Spleen (tissue), 11 donors: ENCODE results near the gene MERTK. TPM values are rescaled to one million over a fixed set of nuclear protein-coding genes. Genes with fewer than 3 reads are reported as not detected.

Experiments
- DNase-seq: peaks from one replicate; pipeline ENCODE4 v3.0.0-alpha.2; 2020
- H3K27ac ChIP-seq, 8 donors: fragments of 200-600 bp; sonication (generic) in 7 of 8; 1 replicate in 4 of 8; 2 replicates in 4 of 8; pipeline versions ENCODE4 v1.5.0 to v1.8.0; 2016 to 2021; ENCODE audit warnings: inconsistent platforms in 4 of 8, mild to moderate bottlenecking in 4 of 8, moderate library complexity in 1 of 8
- H3K27me3 ChIP-seq, 7 donors: fragments of 200-600 bp; sonication (generic) in 6 of 7; replicated peaks in 1 of 7; 1 replicate in 4 of 7; 2 replicates in 3 of 7; pipeline versions ENCODE4 v1.5.0 to v1.8.0; 2016 to 2021; ENCODE audit warnings: inconsistent platforms in 3 of 7, mild to moderate bottlenecking in 1 of 7
- H3K36me3 ChIP-seq, 6 donors: fragments of 200-600 bp; sonication (generic) in 5 of 6; 1 replicate in 4 of 6; 2 replicates in 2 of 6; pipeline versions ENCODE4 v1.5.0 to v1.8.0; 2016 to 2021; ENCODE audit warnings: inconsistent platforms in 2 of 6
- H3K4me1 ChIP-seq, 6 donors: fragments of 200-600 bp; sonication (generic) in 5 of 6; 1 replicate in 3 of 6; 2 replicates in 3 of 6; pipeline versions ENCODE4 v1.5.0 to v1.8.0; 2016 to 2021; ENCODE audit warnings: inconsistent platforms in 3 of 6
- H3K4me3 ChIP-seq, 8 donors: fragments of 200-600 bp; sonication (generic) in 7 of 8; 1 replicate in 4 of 8; 2 replicates in 4 of 8; pipeline versions ENCODE4 v1.5.0 to v1.8.0; 2016 to 2021; ENCODE audit warnings: inconsistent platforms in 4 of 8, mild to moderate bottlenecking in 4 of 8, moderate library complexity in 2 of 8
- H3K9me3 ChIP-seq, 8 donors: fragments of 200-600 bp; sonication (generic) in 7 of 8; 1 replicate in 4 of 8; 2 replicates in 4 of 8; pipeline versions ENCODE4 v1.5.0 to v1.8.0; 2016 to 2021; ENCODE audit warnings: inconsistent platforms in 4 of 8
- CTCF ChIP-seq, 11 experiments: fragments of 200-600 bp in 7 of 11; fragments of 450-650 bp in 4 of 11; sonication (generic) in 4 of 11; IDR thresholded peaks in 8 of 11; conservative IDR thresholded peaks in 3 of 11; 1 replicate in 7 of 11; 2 replicates in 4 of 11; pipeline versions ENCODE4 v1.4.0 to v1.8.0; 2016 to 2021; ENCODE audit warnings: antibody characterized with exemption in 11 of 11, inconsistent platforms in 4 of 11, mild to moderate bottlenecking in 1 of 11
- POLR2A ChIP-seq, 3 donors: fragments of 450-650 bp; IDR thresholded peaks; one replicate each; pipeline ENCODE4 v1.5.1; 2017; ENCODE audit warnings: antibody characterized with exemption in 3 of 3, mild to moderate bottlenecking in 1 of 3
- POLR2AphosphoS5 ChIP-seq, 3 donors: sonication (generic); formaldehyde crosslinking; IDR thresholded peaks; one replicate each; pipeline ENCODE4 v1.5.1; 2017; ENCODE audit warnings: antibody characterized with exemption in 3 of 3
- WGBS, 5 donors: extraction: QIAGEN DNeasy Blood & Tissue Kit in 3 of 5; methylation state at CpG; one replicate each; pipeline versions ENCODE4 v1.1.5 to v1.1.7; 2013 to 2018; 5-methylcytosine and 5-hydroxymethylcytosine counted together
- intact Hi-C: fragments of 100-400 bp; cut with DNase I; formaldehyde crosslinking; loops from one replicate; pipeline ENCODE4 v1.15.0; 2023; ENCODE audit warnings: low total_unique reads
- polyA plus RNA-seq, 3 donors: library from polyadenylated mRNA; stranded (reverse); fragments of 200-250 nt; gene quantifications; one replicate each; pipeline ENCODE4 v1.2.1, GENCODE V29; 2013
- total RNA-seq, 7 donors: library from RNA; depleted of rRNA in 3 of 7; stranded (reverse); fragments of >200 nt in 3 of 7; fragmentation: NEBNext Ultra II Directional in 4 of 7; extraction: Animal tissue kit (Norgen Biotek cat#: 25700) in 4 of 7; gene quantifications; one replicate each; pipeline versions ENCODE4 v1.1.0 to v1.2.1, GENCODE V29; 2016 to 2021
- donor health status: healthy with polysubstance abuse.
- donor health status: DM: no; HTN: no; CAD: no; lungs with moderate emphysema.
- donor health status: DM: no; HTN: no; CAD: no.
- donor health status: Bipolar disorder and iron deficiency.
- donor health status: healthy.
- donor health status: DM: no; HTN: no; CAD: no.
- donor health status: DM: yes; HTN: yes; CAD: no.

MERTK gene
- total and polyA plus RNA-seq, 10 donors, result 6.9 to 127 (median 49.7) TPM

GRCh38 chr2:111923276-111923804 is 24.9 kb downstream of the MERTK start:
- Histone ChIP-seq H3K27me3 (no peaks in the 10 kb centered on the region), H3K27ac (no peak overlapping the region), H3K36me3 (peaks cover 0 to 18% (median 0%) of the 10 kb centered on the region in 6 donors), H3K4me3 (no peak overlapping the region), H3K9me3 (no peaks in the 10 kb centered on the region), H3K4me1 (peaks cover 3 to 38% (median 19%) of the 10 kb centered on the region in 6 donors)
- TF ChIP-seq CTCF (IDR thresholded peaks at IDR 0.05 in 8 of 11, conservative IDR thresholded peaks at IDR 0.05 in 3 of 11), result no peak
- no peak for TF ChIP-seq POLR2A (IDR thresholded peaks at IDR 0.05)
- TF ChIP-seq POLR2AphosphoS5 (IDR thresholded peaks at IDR 0.05), result peak in 1 of 3 donors; percentile 49
- intact Hi-C loops, result no loop called here
- WGBS, 5 donors, result 61 to 87% (median 70%) methylated on average over 4 of the region's 4 CpGs
- no peak for DNase-seq

GRCh38 chr2:111924617-111925107 is 26.3 kb downstream of the MERTK start:
- Histone ChIP-seq H3K27ac (no peak overlapping the region), H3K9me3 (no peaks in the 10 kb centered on the region), H3K4me1 (peaks cover 3 to 24% (median 10%) of the 10 kb centered on the region in 6 donors), H3K36me3 (peaks cover 0 to 29% (median 0%) of the 10 kb centered on the region in 6 donors), H3K4me3 (no peak overlapping the region), H3K27me3 (no peaks in the 10 kb centered on the region)
- no peak for TF ChIP-seq POLR2A (IDR thresholded peaks at IDR 0.05)
- TF ChIP-seq POLR2AphosphoS5 (IDR thresholded peaks at IDR 0.05), result no peak
- no peak for TF ChIP-seq CTCF (IDR thresholded peaks at IDR 0.05 in 8 of 11, conservative IDR thresholded peaks at IDR 0.05 in 3 of 11)
- intact Hi-C loops, result no loop called here
- no peak for DNase-seq
- WGBS, 5 donors, result 82 to 93% (median 84%) methylated on average over 3 of the region's 3 CpGs

- DNase-seq, result no peak
Observed at GRCh38 chr2:111927723-111928122, 29.3 kb downstream of the MERTK start.

More at GRCh38 chr2:111927723-111928122, 29.3 kb downstream of the MERTK start:
- TF ChIP-seq CTCF (IDR thresholded peaks at IDR 0.05 in 8 of 11, conservative IDR thresholded peaks at IDR 0.05 in 3 of 11) (no peak), POLR2A (IDR thresholded peaks at IDR 0.05) (no peak), POLR2AphosphoS5 (IDR thresholded peaks at IDR 0.05) (no peak)
- peaks cover 0 to 33% (median 4%) of the 10 kb centered on the region in 6 donors for H3K4me1 ChIP-seq
- intact Hi-C loops, result no loop called here
- H3K27ac ChIP-seq, result peak overlapping the region in 4 of 8 donors; percentile 27 to 53 (median 46)
- H3K9me3 ChIP-seq, result no peaks in the 10 kb centered on the region
- H3K4me3 ChIP-seq, result no peak overlapping the region
- WGBS, 5 donors, result 76 to 94% (median 83%) methylated on average over 2 of the region's 2 CpGs
- H3K36me3 ChIP-seq, result peaks cover 0 to 39% (median 0%) of the 10 kb centered on the region in 6 donors
- H3K27me3 ChIP-seq, result no peaks in the 10 kb centered on the region
